Measurements from ENCODE around the gene CD93.

CD93 gene

DNA sequence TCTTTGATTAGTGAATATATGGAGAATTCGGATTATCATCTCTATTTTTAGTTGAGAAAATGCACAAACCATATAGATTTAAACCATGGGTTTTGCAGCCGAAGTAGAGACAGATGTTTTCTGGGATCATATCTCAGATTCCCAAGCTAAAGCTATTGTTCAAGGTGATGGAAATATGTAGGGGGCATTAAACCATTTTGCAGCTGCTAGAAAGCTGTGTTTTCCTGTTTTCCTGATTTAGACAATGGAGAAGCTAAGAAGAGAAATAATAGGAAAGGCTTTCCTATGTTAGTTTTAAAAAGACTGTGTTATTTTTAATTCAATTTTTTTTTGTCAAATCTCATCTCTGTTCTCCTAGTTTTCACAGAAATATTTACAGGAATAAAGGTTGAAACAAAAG lies 6.2 kb downstream of the CD93 start:
- Histone ChIP-seq H3F3A (ENCODE audit: low read depth) (no peaks in the 10 kb centered on the region), H4K20me1 (ENCODE audit: insufficient read depth, low read length, poor library complexity, severe bottlenecking) (peaks cover 34% of the 10 kb centered on the region), H3K9ac (ENCODE audit: low read depth, low read length, poor library complexity, severe bottlenecking) (no peak overlapping the region), H3K9me3 (ENCODE audit: insufficient read depth, low read depth, low read length) (no peaks in the 10 kb centered on the region), H3K9me2 (replicated peaks; ENCODE audit: low read depth, low read length) (no peaks in the 10 kb centered on the region), H3K36me3 (ENCODE audit: insufficient read depth, low read length) (no peaks in the 10 kb centered on the region; the same call in 1 of the 2 replicates), H3K4me3 (ENCODE audit: low read length, poor library complexity, severe bottlenecking) (peak overlapping the region; percentile 31), H3K4me1 (ENCODE audit: insufficient read depth, low read length, poor library complexity, severe bottlenecking) (peaks cover 49% of the 10 kb centered on the region), H3K27me3 (ENCODE audit: insufficient read depth, low read length, poor library complexity, severe bottlenecking) (no peaks in the 10 kb centered on the region), H3K4me2 (ENCODE audit: low read depth, low read length, poor library complexity, severe bottlenecking) (peak overlapping the region; percentile 95), H2AFZ (ENCODE audit: low read length) (no peak overlapping the region), H3K79me2 (ENCODE audit: insufficient read depth, low read length) (peaks cover 63% of the 10 kb centered on the region)
- TF ChIP-seq, protein P1, sequence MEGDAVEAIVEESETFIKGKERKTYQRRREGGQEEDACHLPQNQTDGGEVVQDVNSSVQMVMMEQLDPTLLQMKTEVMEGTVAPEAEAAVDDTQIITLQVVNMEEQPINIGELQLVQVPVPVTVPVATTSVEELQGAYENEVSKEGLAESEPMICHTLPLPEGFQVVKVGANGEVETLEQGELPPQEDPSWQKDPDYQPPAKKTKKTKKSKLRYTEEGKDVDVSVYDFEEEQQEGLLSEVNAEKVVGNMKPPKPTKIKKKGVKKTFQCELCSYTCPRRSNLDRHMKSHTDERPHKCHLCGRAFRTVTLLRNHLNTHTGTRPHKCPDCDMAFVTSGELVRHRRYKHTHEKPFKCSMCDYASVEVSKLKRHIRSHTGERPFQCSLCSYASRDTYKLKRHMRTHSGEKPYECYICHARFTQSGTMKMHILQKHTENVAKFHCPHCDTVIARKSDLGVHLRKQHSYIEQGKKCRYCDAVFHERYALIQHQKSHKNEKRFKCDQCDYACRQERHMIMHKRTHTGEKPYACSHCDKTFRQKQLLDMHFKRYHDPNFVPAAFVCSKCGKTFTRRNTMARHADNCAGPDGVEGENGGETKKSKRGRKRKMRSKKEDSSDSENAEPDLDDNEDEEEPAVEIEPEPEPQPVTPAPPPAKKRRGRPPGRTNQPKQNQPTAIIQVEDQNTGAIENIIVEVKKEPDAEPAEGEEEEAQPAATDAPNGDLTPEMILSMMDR (conservative IDR thresholded peaks at IDR 0.05; ENCODE audit: low read length), result no peak
- TF ChIP-seq EZH2phosphoT487 (IDR thresholded peaks at IDR 0.05; ENCODE audit: borderline replicate concordance), result no peak

DNA sequence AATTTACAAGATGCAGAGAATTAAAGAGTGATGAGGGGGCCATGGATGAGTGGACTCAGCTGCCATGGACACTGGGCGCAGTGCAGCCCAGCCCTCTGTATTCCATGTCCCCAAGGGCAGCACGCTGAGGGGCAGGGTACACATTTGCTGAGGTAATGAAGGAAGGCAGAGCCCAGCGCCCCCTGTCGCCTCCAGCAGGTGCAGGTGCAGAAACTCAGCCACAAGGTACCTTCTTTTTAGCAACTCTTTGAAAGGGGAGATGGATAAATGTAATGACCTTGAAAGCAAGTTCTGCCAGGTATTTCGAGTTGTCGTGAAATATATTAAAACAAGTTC lies 7.1 kb downstream of the CD93 start:
- Histone ChIP-seq H3K4me2 (ENCODE audit: low read depth, low read length, poor library complexity, severe bottlenecking) (peak overlapping the region; percentile 95), H3K9me3 (ENCODE audit: insufficient read depth, low read depth, low read length) (no peaks in the 10 kb centered on the region), H2AFZ (ENCODE audit: low read length) (no peak overlapping the region), H3K36me3 (ENCODE audit: insufficient read depth, low read length) (no peaks in the 10 kb centered on the region; the same call in 1 of the 2 replicates), H3K9ac (ENCODE audit: low read depth, low read length, poor library complexity, severe bottlenecking) (no peak overlapping the region), H3K4me1 (ENCODE audit: insufficient read depth, low read length, poor library complexity, severe bottlenecking) (peaks cover 42% of the 10 kb centered on the region), H3K27me3 (ENCODE audit: insufficient read depth, low read length, poor library complexity, severe bottlenecking) (no peaks in the 10 kb centered on the region), H3K4me3 (ENCODE audit: low read length, poor library complexity, severe bottlenecking) (peak overlapping the region; percentile 28), H3K79me2 (ENCODE audit: insufficient read depth, low read length) (peaks cover 53% of the 10 kb centered on the region), H4K20me1 (ENCODE audit: insufficient read depth, low read length, poor library complexity, severe bottlenecking) (peaks cover 28% of the 10 kb centered on the region), H3K9me2 (replicated peaks; ENCODE audit: low read depth, low read length) (no peaks in the 10 kb centered on the region), H3F3A (ENCODE audit: low read depth) (no peaks in the 10 kb centered on the region)
- no peak for TF ChIP-seq EZH2phosphoT487 (IDR thresholded peaks at IDR 0.05; ENCODE audit: borderline replicate concordance)
- TF ChIP-seq, protein P1 (conservative IDR thresholded peaks at IDR 0.05; ENCODE audit: low read length), result peak; percentile 72

DNA sequence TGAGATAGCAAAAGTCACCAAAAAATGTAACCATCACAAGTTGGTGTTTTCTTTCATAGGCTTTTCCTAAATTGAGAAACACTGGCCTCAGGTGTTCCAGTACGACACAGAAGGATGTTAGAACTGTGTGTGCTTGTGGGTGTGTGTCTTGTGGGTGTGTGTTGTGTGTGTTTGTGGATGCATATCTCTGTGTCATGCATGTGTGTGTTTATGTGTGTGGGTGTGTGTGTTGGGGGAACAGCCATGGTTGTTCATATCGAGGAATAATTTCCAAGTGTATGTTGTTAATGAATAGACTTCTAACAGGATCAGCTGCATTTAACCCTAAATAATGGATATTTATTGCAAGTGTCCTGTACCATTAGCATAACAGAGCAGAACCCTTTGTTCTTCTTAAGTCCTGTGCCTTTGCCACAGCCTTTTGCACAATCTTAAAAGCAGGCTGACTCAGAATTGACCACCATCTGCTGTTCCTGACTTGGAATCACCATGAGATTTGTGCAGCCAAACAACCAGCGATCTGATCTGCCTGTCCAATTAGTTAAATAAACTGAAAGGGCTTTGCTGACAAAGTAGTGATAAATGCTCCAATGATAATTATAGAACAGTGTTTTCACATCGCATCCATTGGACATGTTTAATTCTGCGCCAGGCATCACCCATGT lies 7.6 kb downstream of the CD93 start:
- no peaks in the 10 kb centered on the region for H3K9me2 ChIP-seq (replicated peaks; ENCODE audit: low read depth, low read length)
- peaks cover 38% of the 10 kb centered on the region for H3K4me1 ChIP-seq (ENCODE audit: insufficient read depth, low read length, poor library complexity, severe bottlenecking)
- no peaks in the 10 kb centered on the region for H3F3A ChIP-seq (ENCODE audit: low read depth)
- peaks cover 28% of the 10 kb centered on the region for H4K20me1 ChIP-seq (ENCODE audit: insufficient read depth, low read length, poor library complexity, severe bottlenecking)
- no peaks in the 10 kb centered on the region; the same call in 1 of the 2 replicates for H3K36me3 ChIP-seq (ENCODE audit: insufficient read depth, low read length)
- H3K9me3 ChIP-seq (ENCODE audit: insufficient read depth, low read depth, low read length), result no peaks in the 10 kb centered on the region
- no peaks in the 10 kb centered on the region for H3K27me3 ChIP-seq (ENCODE audit: insufficient read depth, low read length, poor library complexity, severe bottlenecking)
- no peak for TF ChIP-seq EZH2phosphoT487 (IDR thresholded peaks at IDR 0.05; ENCODE audit: borderline replicate concordance)
- TF ChIP-seq, protein P1 (conservative IDR thresholded peaks at IDR 0.05; ENCODE audit: low read length), result no peak
- peak overlapping the region; percentile 95 for H3K4me2 ChIP-seq (ENCODE audit: low read depth, low read length, poor library complexity, severe bottlenecking)
- H3K9ac ChIP-seq (ENCODE audit: low read depth, low read length, poor library complexity, severe bottlenecking), result no peak overlapping the region
- no peak overlapping the region for H2AFZ ChIP-seq (ENCODE audit: low read length)
- H3K4me3 ChIP-seq (ENCODE audit: low read length, poor library complexity, severe bottlenecking), result no peak overlapping the region
- peaks cover 48% of the 10 kb centered on the region for H3K79me2 ChIP-seq (ENCODE audit: insufficient read depth, low read length)

Data from Loucy (cell line).